ENCODE results near the gene ERC2. TPM values are rescaled to one million over a fixed set of nuclear protein-coding genes. Genes with fewer than 3 reads are reported as not detected.

ERC2 gene
- total and polyA plus RNA-seq, 2 of the 8 experiments (the other 6 are each of a cell fraction or from before 2014, with no cell fraction given), result 16.4 to 22.8 TPM

DNA sequence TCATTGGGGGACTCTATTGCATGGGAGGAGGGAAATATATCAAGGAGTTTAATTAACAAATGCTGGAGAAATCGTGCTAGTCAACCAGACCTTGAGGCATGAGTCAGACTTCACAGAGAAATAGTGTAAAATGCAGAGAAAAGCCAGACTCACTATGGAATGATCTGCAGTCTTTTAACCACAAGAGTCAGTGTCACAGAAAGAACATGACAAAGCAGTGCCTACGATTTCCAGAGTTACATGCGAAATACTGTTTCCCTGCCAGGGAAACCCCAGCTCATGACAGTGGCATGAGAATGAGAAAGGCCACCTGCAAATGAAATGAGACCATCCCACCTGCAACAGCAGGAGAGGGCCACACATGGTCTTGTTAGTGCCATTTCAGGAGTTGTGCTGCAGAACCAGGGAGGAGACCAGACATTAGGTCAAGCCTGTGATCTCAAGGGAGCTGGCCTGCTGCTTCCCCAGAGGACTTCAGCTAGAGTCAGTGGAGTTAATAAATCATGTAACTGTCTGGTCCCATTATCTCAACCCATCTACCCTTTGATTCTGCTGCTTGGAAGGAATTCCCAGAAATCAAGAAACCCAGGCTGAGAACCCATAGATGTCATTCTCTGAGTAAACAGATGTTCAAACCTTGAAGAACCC lies 79.0 kb downstream of the ERC2 start:
- no peak overlapping the region for H4K8ac ChIP-seq (ENCODE audit: extremely low read depth, insufficient read depth, low read length)
- ChIA-PET POLR2A (ENCODE audit: partially characterized antibody) (no interaction called here), CTCF (ENCODE audit: partially characterized antibody) (interaction anchor here (0.6 to 1.8 kb wide), 7 partner anchors 10 to 56 kb away, joined by 3 to 6 read pairs (median 3); no protein-coding TSS in a partner anchor)
- H3K23ac ChIP-seq (ENCODE audit: insufficient read length), result no peak overlapping the region
- H3K56ac ChIP-seq (replicated peaks; ENCODE audit: insufficient read length, low read depth, low read length), result no peak overlapping the region
- DNase-seq (ENCODE audit: low read depth in 1 of 2, low spot score in 2 of 2), result no peak
- H3K4me3 ChIP-seq (ENCODE audit: extremely low read depth in 1 of 4, insufficient read depth in 2 of 4, low read depth in 3 of 4, low read length in 4 of 4), result no peak overlapping the region
- H2AFZ ChIP-seq (ENCODE audit: low read length), result no peak overlapping the region
- H3K4me1 ChIP-seq (replicated peaks in 1 of 4; ENCODE audit: control insufficient read depth in 3 of 4, insufficient read depth in 4 of 4, low read length in 3 of 4), result no peaks in the 10 kb centered on the region
- H3K36me3 ChIP-seq (ENCODE audit: control insufficient read depth in 2 of 4, insufficient read depth in 4 of 4, low read length in 3 of 4), result no peaks in the 10 kb centered on the region
- no peak overlapping the region for H2AK5ac ChIP-seq (ENCODE audit: low read depth, low read length)
- no peaks in the 10 kb centered on the region for H3K27me3 ChIP-seq (replicated peaks in 1 of 4; ENCODE audit: control insufficient read depth in 3 of 4, extremely low read depth in 1 of 4, insufficient read depth in 3 of 4, low read length in 3 of 4)
- no peak overlapping the region for H3K27ac ChIP-seq (ENCODE audit: low read depth, low read length)
- H2BK120ac ChIP-seq (replicated peaks; ENCODE audit: low read depth, low read length), result no peak overlapping the region
- H3K9ac ChIP-seq (replicated peaks in 1 of 4; ENCODE audit: extremely low read depth in 1 of 4, low read depth in 3 of 4, low read length in 3 of 4), result no peak overlapping the region
- H2BK5ac ChIP-seq (ENCODE audit: low read depth, low read length), result no peak overlapping the region
- H3K9me3 ChIP-seq (ENCODE audit: insufficient read depth in 2 of 2, low read depth in 1 of 2, low read length in 1 of 2), result no peaks in the 10 kb centered on the region
- H4K91ac ChIP-seq (replicated peaks; ENCODE audit: insufficient read length, low read length), result no peak overlapping the region
- H3K14ac ChIP-seq (ENCODE audit: insufficient read length), result no peak overlapping the region
- no peak for FAIRE-seq
- H3K4me2 ChIP-seq (ENCODE audit: insufficient read depth in 1 of 2, low read depth in 2 of 2, low read length in 2 of 2), result no peak overlapping the region
- no peaks in the 10 kb centered on the region for H3K79me2 ChIP-seq (ENCODE audit: control insufficient read depth in 1 of 2, insufficient read depth in 2 of 2, low read length in 2 of 2)
- peaks cover 3% of the 10 kb centered on the region; the same call in 1 of the 2 replicates for H3K79me1 ChIP-seq (ENCODE audit: low read depth, low read length)
- TF ChIP-seq NANOG (IDR thresholded peaks at IDR 0.05; ENCODE audit: insufficient read depth, low read depth, low read length, poor library complexity, severe bottlenecking) (no peak), HDAC2 (IDR thresholded peaks at IDR 0.05; ENCODE audit: borderline replicate concordance in 1 of 2, low read depth in 2 of 2, low read length in 2 of 2) (no peak), CBX8 (IDR thresholded peaks at IDR 0.05; ENCODE audit: borderline replicate concordance, low read depth, low read length) (no peak), ATF3 (IDR thresholded peaks at IDR 0.05; ENCODE audit: insufficient read depth, low read depth, low read length) (no peak), RNF2 (IDR thresholded peaks at IDR 0.05; ENCODE audit: borderline replicate concordance, low read depth, low read length, missing control alignments, poor library complexity, severe bottlenecking) (no peak), POLR2A (IDR thresholded peaks at IDR 0.05; ENCODE audit: control extremely low read depth in 1 of 2, low read depth in 2 of 2, low read length in 2 of 2) (no peak), HDAC6 (IDR thresholded peaks at IDR 0.05; ENCODE audit: low read depth, low read length) (no peak)
- no peak overlapping the region for H2BK12ac ChIP-seq (ENCODE audit: low read depth, low read length)
- no peak overlapping the region for H2BK15ac ChIP-seq (ENCODE audit: low read length)
- H4K5ac ChIP-seq (ENCODE audit: insufficient read length, low read depth, low read length), result no peak overlapping the region
- H2BK20ac ChIP-seq (ENCODE audit: low read length), result no peak overlapping the region
- H3K23me2 ChIP-seq (ENCODE audit: low read depth, low read length), result no peaks in the 10 kb centered on the region; the same call in 1 of the 2 replicates
- WGBS, 2 experiments (ENCODE audit: extremely low coverage in 1 of 2, insufficient coverage in 1 of 2, insufficient read length in 1 of 2, insufficient replicate concordance in 2 of 2, low coverage in 1 of 2, low lambda C conversion rate in 2 of 2, missing lambda C conversion rate in 1 of 2), result 87% methylated on average over 3 of the region's 3 CpGs; no CpG with 5 or more reads in 1 of the 2 experiments
- H3K18ac ChIP-seq (ENCODE audit: extremely low read depth, low read length), result no peak overlapping the region
- no peaks in the 10 kb centered on the region for H4K20me1 ChIP-seq (replicated peaks in 1 of 2; ENCODE audit: control insufficient read depth in 1 of 2, insufficient read depth in 2 of 2, low read length in 2 of 2)
- H3K4ac ChIP-seq (replicated peaks; ENCODE audit: insufficient read length, low read depth, low read length), result no peak overlapping the region

Data from H1 (cell line).